ENCODE measurements around the gene ARRDC1.
"Not testable (repeated sequence)": the region's sequence is repeated elsewhere in the genome, so short reads cannot be mapped to it uniquely, and the experiment has no call there.

Gene ARRDC1

GRCh38 chr9:137620048-137620405, 14.5 kb downstream of the ARRDC1 start:
- Histone ChIP-seq H3K36me3 (ENCODE audit: insufficient read depth, low read length) (peaks cover 51% of the 10 kb centered on the region), H3K9ac (ENCODE audit: low read length) (peak overlapping the region; percentile 95), H3K4me1 (ENCODE audit: insufficient read depth, low read length, severe bottlenecking) (peaks cover 48% of the 10 kb centered on the region), H3K27me3 (ENCODE audit: insufficient read depth, low read length) (no peaks in the 10 kb centered on the region), H3K4me3 (ENCODE audit: low read depth, low read length, poor library complexity, severe bottlenecking) (peak overlapping the region; percentile 82), H3K4me2 (ENCODE audit: low read length) (peak overlapping the region; percentile 97), H4K20me1 (ENCODE audit: insufficient read depth, low read length) (no peaks in the 10 kb centered on the region), H3K9me2 (ENCODE audit: low read depth, low read length) (no peaks in the 10 kb centered on the region), H3F3A (ENCODE audit: insufficient read depth, low read length) (no peaks in the 10 kb centered on the region), H3K79me2 (ENCODE audit: insufficient read depth, low read length) (peaks cover 65% of the 10 kb centered on the region), H3K27ac (ENCODE audit: low read depth, low read length, poor library complexity, severe bottlenecking) (peak overlapping the region; percentile 70), H3K9me3 (ENCODE audit: low read length) (no peaks in the 10 kb centered on the region), H2AFZ (ENCODE audit: low read length) (no peak overlapping the region)
- TF ChIP-seq, protein P1, sequence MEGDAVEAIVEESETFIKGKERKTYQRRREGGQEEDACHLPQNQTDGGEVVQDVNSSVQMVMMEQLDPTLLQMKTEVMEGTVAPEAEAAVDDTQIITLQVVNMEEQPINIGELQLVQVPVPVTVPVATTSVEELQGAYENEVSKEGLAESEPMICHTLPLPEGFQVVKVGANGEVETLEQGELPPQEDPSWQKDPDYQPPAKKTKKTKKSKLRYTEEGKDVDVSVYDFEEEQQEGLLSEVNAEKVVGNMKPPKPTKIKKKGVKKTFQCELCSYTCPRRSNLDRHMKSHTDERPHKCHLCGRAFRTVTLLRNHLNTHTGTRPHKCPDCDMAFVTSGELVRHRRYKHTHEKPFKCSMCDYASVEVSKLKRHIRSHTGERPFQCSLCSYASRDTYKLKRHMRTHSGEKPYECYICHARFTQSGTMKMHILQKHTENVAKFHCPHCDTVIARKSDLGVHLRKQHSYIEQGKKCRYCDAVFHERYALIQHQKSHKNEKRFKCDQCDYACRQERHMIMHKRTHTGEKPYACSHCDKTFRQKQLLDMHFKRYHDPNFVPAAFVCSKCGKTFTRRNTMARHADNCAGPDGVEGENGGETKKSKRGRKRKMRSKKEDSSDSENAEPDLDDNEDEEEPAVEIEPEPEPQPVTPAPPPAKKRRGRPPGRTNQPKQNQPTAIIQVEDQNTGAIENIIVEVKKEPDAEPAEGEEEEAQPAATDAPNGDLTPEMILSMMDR (IDR thresholded peaks at IDR 0.05; ENCODE audit: low read length): no peak
- TF ChIP-seq EZH2 (IDR thresholded peaks at IDR 0.05; ENCODE audit: borderline replicate concordance, low read length): no peak

GRCh38 chr9:137620581-137620980, 15.1 kb downstream of the ARRDC1 start:
- Histone ChIP-seq H3K4me1 (ENCODE audit: insufficient read depth, low read length, severe bottlenecking) (peaks cover 54% of the 10 kb centered on the region), H3K4me3 (ENCODE audit: low read depth, low read length, poor library complexity, severe bottlenecking) (peak overlapping the region; percentile 82), H2AFZ (ENCODE audit: low read length) (no peak overlapping the region), H3K79me2 (ENCODE audit: insufficient read depth, low read length) (peaks cover 71% of the 10 kb centered on the region), H3K27ac (ENCODE audit: low read depth, low read length, poor library complexity, severe bottlenecking) (peak overlapping the region; percentile 60), H3K4me2 (ENCODE audit: low read length) (peak overlapping the region; percentile 97), H3K9me3 (ENCODE audit: low read length) (no peaks in the 10 kb centered on the region), H3F3A (ENCODE audit: insufficient read depth, low read length) (no peaks in the 10 kb centered on the region), H3K9ac (ENCODE audit: low read length) (peak overlapping the region; percentile 95), H3K27me3 (ENCODE audit: insufficient read depth, low read length) (no peaks in the 10 kb centered on the region), H3K36me3 (ENCODE audit: insufficient read depth, low read length) (peaks cover 45% of the 10 kb centered on the region), H4K20me1 (ENCODE audit: insufficient read depth, low read length) (no peaks in the 10 kb centered on the region), H3K9me2 (ENCODE audit: low read depth, low read length) (no peaks in the 10 kb centered on the region)
- TF ChIP-seq, protein P1 (IDR thresholded peaks at IDR 0.05; ENCODE audit: low read length): no peak
- TF ChIP-seq EZH2 (IDR thresholded peaks at IDR 0.05; ENCODE audit: borderline replicate concordance, low read length): no peak

DNA sequence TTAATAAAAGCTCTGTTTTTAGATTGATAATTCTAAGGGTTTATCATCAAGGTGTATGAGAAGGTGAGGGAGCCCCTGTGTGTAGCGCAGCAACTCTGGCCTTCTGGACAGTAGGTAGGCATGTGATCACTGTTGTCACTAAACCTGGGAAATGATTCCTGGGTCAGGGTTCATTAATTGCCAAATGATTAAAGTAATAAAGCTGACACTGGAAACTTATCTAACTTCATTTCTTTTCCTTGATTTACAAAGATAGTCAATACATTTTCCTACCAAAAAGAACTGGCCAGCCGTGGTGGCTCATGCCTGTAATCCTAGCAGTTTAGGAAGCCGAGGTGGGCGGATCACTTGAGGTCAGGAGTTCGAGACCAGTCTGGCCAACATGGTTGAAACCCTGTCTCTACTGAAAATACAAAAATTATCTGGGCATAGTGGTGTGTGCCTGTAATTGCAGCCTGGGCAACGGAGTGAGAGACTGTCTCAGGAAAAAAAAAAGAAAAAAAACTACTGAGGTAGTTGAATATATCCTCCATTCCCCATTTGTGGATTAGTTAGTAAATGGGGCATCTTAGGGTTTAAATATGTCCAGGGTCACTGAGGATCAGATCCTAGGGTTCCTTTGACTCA, 15.8 kb downstream of the ARRDC1 start:
- TF ChIP-seq EZH2 (IDR thresholded peaks at IDR 0.05; ENCODE audit: borderline replicate concordance, low read length): no peak
- TF ChIP-seq, protein P1 (IDR thresholded peaks at IDR 0.05; ENCODE audit: low read length): peak; percentile 47
- H3K9me2 ChIP-seq (ENCODE audit: low read depth, low read length): no peaks in the 10 kb centered on the region
- peaks cover 78% of the 10 kb centered on the region for H3K79me2 ChIP-seq (ENCODE audit: insufficient read depth, low read length)
- peak overlapping the region; percentile 60 for H3K27ac ChIP-seq (ENCODE audit: low read depth, low read length, poor library complexity, severe bottlenecking)
- peak overlapping the region; percentile 95; the same call in 1 of the 2 replicates for H3K9ac ChIP-seq (ENCODE audit: low read length)
- H3F3A ChIP-seq (ENCODE audit: insufficient read depth, low read length): no peaks in the 10 kb centered on the region
- peak overlapping the region; percentile 82 for H3K4me3 ChIP-seq (ENCODE audit: low read depth, low read length, poor library complexity, severe bottlenecking)
- no peaks in the 10 kb centered on the region for H3K9me3 ChIP-seq (ENCODE audit: low read length)
- no peaks in the 10 kb centered on the region for H4K20me1 ChIP-seq (ENCODE audit: insufficient read depth, low read length)
- no peaks in the 10 kb centered on the region for H3K27me3 ChIP-seq (ENCODE audit: insufficient read depth, low read length)
- H3K4me1 ChIP-seq (ENCODE audit: insufficient read depth, low read length, severe bottlenecking): peaks cover 55% of the 10 kb centered on the region
- H3K4me2 ChIP-seq (ENCODE audit: low read length): peak overlapping the region; percentile 97
- H2AFZ ChIP-seq (ENCODE audit: low read length): no peak overlapping the region
- H3K36me3 ChIP-seq (ENCODE audit: insufficient read depth, low read length): peaks cover 39% of the 10 kb centered on the region

DNA sequence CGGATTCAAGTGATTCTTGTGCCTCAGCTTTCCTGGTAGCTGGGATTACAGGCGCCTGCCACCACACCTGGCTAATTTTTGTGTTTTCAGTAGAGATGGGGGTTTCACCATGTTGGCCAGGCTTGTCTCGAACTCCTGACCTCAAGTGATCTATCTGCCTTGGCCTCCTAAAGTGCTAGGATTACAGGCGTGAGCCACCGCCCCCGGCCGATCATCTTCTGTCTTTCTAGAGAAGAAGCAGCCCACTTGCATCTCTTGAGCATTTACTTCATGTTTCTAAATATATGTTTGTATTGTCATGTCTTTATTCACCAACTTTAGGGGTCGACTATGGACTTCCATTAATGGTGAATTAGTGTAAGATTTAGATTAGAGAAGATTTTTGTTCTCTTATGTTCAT, 16.7 kb downstream of the ARRDC1 start:
- H3K4me3 ChIP-seq (ENCODE audit: low read depth, low read length, poor library complexity, severe bottlenecking); H3K9me3 ChIP-seq (ENCODE audit: low read length); H3K9ac ChIP-seq (ENCODE audit: low read length); H2AFZ ChIP-seq (ENCODE audit: low read length); H3K9me2 ChIP-seq (ENCODE audit: low read depth, low read length); H4K20me1 ChIP-seq (ENCODE audit: insufficient read depth, low read length); H3K27me3 ChIP-seq (ENCODE audit: insufficient read depth, low read length); H3F3A ChIP-seq (ENCODE audit: insufficient read depth, low read length); H3K4me2 ChIP-seq (ENCODE audit: low read length): not testable (repeated sequence)
- H3K27ac ChIP-seq (ENCODE audit: low read depth, low read length, poor library complexity, severe bottlenecking): peak overlapping the region; percentile 10
- H3K36me3 ChIP-seq (ENCODE audit: insufficient read depth, low read length): peaks cover 35% of the 10 kb centered on the region
- H3K79me2 ChIP-seq (ENCODE audit: insufficient read depth, low read length): peaks cover 85% of the 10 kb centered on the region
- peaks cover 54% of the 10 kb centered on the region for H3K4me1 ChIP-seq (ENCODE audit: insufficient read depth, low read length, severe bottlenecking)
